T-helper 2 cell (primary cell): Measurements from ENCODE around the gene DLX4.

Experiments
- DNase-seq, 5 experiments: peaks; one replicate each; pipeline versions ENCODE4 v3.0.0 to v3.0.0-alpha.2; 2012 to 2022

Gene DLX4

GRCh38 chr17:50018909-50019308 lies 49.9 kb downstream of the DLX4 start:
- DNase-seq = no peak

DNA sequence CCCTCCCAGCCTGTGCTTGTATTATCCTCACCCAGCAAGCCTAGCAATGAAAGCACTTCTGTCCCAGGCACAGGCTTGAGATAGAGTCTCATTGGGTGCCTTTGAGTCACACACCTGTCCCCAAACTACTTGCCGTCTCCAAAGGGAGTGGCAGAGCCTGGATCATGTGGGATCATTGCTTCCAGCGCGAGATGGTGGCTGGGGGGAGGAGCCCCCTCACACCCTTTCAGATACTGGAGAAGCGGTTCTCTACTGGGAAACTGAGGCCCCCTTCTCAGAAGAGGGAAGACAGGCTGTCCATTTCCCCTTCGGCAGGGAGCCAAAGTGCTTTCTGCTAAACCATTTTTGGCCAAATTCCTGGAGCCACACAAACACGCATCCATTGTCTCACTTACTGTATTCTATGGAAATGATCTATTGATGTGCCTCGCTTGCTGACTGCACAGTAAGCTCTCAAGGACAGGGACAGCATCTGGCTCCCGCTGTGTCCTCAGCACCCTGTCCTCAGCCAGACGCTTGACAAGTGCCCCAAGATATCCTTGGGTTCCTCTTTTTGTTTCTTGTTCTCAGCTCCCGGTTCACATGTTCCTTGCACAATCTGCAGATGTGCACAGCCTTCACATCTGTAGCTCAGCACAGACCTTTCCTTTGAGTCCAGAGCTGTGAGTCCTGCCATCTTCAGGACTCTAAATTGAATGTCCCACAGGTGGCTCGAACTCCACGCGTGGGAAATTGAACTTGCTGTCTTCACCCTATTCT lies 52.0 kb downstream of the DLX4 start:
- no peak for DNase-seq

GRCh38 chr17:50021681-50022370 lies 52.8 kb downstream of the DLX4 start:
- DNase-seq = no peak

DNA sequence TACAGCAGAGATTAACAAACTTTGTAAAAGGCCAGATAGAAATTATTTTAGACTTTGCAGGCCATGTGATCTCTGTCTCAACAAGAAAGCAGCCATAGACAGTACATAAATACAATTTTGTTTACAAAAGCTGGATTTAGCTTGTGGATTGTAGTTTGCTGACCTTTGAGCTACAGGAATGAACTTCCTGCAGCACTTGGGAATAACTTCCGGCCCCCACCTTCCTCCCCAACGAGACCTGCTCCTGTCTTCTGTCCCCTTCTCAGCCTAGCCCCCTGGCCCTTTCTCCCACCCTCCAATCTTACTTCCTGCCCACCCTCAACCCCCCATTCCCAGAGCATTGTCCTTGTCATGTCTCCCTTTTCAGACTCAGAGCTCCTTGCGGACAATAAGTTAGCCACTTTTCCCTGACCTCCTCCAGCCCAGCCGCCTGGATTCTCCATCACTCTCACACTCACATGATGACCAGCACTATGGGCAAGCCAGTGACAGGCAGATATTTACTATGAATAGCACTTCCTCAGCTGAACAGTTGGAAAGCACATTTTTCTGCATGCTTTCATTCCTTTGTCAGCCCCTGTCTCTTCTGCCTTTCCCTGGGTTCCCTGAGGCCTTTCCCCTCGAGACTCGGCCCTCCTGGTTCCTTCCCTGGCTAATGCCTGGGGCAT lies 53.6 kb downstream of the DLX4 start:
- DNase-seq = no peak

DNA sequence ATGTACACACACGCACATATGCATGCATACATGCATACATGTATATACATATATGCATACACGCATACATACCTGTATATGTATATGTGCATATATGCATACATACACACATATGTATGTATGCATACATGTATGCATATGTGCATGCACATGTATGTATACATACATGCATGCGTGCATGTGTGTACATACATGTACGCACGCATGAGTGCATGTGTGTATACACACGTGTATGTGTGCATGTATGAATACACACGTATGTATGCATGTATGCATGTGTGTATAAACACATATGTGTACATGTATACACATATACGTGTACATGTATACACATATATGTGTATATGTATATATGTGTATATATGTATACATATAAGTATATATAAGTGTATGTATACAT lies 54.5 kb downstream of the DLX4 start:
- DNase-seq = no peak
